ENCODE data around the gene SYNDIG1. TPM values are rescaled to one million over a fixed set of nuclear protein-coding genes. Genes with fewer than 3 reads are reported as not detected.

Gene SYNDIG1
- total RNA-seq, 1 experiment from 2014 or later = not detected

DNA sequence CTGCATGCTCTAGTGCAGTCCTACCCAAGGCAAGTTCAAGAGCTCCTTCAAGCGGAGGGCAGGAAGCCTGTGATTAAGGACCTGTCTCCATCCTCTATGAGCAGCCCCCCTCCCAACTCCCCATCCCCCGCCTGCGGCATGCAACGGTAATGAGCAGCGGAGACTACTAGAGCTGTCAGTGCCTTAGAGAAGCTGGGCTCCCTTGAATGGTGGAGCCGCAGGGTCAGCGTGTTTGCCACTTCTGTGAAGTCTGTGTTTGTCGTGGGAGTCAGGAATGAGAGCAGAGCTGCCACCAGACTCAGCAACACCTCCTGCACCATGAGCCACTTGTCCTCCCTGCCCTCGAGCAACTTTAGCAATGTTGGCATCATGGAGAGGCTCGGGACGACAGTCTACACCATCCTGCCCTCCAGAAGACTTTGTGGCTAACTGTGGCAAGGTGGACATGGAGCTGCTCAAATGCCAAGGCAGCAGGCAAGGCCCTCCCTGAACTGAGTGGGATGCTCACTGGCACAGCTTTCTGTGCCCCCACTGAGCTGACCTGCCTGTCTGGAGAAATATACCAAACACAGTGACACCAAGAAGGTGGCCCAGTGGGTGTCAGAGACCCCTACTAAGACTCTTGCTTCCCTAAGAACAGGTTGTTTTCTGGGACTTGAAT lies 23.8 kb upstream of the SYNDIG1 start:
- no peak for DNase-seq (ENCODE audit: extremely low read depth, low read depth)

DNA sequence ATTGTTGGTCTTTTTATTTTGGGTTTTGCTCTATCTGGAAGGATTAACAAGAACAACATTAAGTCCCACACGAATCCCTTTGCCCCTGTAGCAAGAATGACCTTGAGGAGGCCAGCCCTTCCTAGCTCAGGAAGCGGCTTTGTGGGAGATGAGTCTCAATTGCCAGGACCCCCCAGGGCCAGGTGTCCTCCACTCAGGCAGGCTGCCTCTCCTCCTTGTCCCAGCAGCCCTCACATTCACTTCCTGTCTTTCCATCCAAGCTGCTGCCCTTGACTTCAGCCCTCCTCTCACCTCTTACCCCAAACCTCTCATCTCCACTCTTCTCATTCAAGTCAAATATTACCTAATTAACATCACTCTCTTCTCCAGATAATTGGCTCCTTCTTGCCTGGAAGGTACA lies 22.6 kb upstream of the SYNDIG1 start:
- no peak for DNase-seq (ENCODE audit: extremely low read depth, low read depth)

DNA sequence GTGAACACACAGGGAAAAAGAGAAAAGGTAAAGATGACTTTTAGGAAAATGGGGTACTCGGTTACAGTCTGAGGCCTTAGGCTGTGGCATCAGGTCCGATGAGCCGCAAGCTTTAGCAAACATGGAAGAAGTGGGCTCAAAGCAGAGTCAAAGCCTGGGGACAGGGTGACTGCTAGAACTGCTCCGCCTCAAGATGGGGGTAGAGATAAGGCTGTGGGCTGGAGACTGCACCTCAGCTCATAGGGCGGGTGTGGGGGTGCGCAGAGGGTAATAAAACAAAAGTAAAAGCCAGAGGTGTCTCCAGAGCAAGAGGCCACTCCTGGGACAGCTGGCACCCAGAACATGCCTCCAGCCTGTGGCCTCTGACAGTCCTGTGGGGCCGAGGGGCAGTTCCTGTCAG lies 21.3 kb upstream of the SYNDIG1 start:
- no peak for DNase-seq (ENCODE audit: extremely low read depth, low read depth)

DNA sequence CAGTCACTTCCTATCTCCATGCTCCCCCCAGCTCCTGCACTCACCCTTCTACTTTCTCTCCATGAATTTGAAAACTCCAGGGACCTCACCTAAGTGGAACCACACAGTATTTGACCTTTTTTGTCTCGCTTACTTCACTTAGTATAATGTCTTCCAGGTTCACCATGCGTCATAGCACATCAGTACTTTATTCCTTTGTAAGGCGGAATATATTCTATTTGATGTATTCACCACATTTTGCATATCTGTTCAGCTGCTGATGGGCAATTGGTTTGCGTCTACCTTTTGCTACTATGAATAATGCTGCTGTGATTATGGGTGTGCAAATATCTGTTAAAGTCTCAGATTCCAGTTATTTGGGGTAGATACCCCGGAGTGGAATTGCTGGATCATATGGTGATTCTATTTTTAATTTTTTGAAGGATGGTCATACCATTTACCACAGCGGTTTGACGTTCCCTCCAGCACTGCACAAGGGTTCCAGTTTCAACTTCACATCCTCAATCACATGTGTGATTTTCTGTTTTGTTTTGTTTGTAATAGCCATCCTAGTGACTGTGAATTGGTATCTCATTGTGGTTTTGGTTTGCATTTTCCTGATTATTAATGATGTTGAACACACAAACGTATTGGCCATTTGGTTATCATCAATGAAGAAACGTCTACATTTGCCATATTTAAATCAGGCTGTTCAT lies 20.3 kb upstream of the SYNDIG1 start:
- no peak for DNase-seq (ENCODE audit: extremely low read depth, low read depth)

DNA sequence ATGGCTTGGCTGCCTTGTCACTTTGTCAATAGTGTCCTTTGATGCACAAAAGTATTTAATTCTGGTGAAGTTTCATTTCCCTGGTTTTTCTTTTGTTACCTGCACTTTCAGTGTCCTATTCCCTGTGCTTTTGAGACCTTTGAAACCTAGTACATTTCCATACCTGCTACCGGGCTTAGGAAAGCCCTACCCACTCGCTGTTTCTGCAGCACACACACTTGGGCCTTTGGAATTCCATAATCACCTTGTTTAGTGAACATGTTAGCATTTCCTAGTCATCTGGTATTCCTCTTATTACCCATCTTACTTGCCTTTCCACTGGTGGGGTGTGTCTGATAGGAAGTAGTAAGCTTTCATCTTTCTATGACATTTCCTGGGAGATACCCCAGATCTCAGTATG lies 19.3 kb upstream of the SYNDIG1 start:
- no peak for DNase-seq (ENCODE audit: extremely low read depth, low read depth)

DNA sequence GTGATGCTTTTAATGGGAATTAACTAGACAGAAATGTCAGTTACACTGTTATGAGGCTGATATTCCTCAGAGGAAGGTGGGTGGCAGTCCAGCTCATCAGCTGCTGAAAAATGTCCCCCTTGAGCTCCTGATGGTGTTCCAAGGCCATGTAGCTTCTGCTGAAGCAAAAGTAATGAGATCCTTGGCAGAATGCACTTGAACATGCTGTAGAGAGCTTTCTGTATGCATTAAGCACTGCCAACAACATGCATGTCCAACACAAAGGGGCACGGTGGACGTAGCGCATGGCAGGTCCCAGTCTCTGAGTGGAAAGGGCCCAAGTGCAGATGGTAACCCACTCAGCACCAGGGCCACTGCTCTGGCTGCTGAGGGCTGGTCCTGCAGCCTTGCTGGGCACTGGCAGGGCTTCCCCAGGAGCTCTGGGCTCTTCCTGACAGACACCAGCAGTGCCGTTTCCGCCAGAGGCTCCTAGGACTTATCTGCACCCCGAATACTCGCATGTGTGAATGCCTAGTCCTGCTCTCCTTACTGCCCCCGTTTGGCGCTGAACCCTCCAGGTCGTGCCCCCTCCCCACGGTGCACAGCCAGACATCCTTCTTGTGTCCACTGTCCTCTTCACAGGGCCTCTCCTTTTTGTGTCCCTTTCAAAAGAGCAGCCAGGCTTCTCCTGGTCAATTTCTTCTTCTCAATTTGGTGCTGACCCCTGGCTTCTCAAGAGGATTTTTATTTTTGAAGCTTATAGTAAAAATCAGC lies 18.6 kb upstream of the SYNDIG1 start:
- DNase-seq (ENCODE audit: extremely low read depth, low read depth) = no peak

DNA sequence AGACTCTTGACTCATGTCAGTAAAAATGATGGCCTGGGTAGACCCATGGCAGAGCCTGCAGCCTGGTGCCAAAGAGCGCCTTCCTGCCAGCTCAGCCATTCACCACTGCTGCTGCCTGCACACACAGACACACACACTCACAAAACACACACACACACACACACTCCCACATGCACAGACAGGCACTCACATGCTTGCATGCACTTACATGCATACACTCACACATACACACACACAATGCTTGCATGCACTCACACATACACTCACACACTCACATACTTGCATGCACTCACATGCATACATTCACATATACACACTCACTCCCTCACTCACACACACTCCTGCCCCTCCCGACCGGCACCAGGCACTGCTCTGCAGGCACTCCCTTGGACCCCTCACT lies 18.0 kb upstream of the SYNDIG1 start:
- no peak for DNase-seq (ENCODE audit: extremely low read depth, low read depth)

DNA sequence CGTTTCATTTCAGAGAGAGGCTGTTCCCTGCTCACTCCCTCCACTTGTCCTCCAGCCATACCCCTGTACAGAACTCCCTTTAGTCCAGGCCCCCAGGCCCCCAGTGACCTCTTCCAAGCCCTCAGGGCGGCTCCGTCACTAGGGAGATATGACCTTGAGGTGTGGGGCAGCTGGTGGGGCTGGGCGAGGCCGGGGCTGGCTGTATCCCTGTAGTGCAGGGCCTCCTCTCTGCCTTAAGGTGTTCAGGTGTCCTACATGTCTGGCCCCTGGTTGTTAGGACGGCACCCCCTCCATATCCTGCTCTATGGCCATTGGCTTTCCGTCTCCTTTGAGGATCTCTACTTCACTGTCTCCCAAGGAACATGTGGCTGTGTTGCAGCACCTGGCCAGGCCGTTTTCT lies 17.4 kb upstream of the SYNDIG1 start:
- DNase-seq (ENCODE audit: extremely low read depth, low read depth) = no peak

DNA sequence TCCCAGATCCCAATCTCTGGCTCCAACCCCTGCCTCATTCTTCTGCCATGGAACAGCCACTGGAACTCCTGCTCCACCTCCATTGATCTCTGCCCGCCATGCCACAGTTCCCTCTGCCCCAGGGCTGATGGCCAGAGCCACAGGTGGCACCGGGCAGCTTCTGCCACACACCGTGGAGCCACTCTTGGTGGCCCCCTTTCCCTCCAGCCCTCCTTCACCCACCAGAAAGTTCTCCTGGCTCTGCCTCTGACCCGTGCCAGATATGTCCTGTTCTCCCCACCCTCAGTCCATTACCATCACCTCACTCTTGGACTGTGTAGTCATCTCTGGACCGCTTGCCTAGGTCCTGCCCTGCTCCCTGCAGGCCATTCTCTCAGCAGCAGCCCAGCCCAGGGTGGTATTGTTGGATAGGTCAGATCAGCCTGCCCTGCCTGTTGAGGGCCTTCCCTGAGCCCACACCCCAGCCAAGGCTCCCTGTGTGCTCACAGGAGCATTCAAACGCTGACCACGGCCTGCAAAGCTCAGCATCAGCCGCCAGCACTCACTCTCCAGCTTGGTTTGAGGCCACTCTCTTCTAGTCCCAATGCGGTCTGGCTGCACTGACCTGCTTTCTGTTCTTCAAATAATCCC lies 16.8 kb upstream of the SYNDIG1 start:
- DNase-seq (ENCODE audit: extremely low read depth, low read depth) = no peak

DNA sequence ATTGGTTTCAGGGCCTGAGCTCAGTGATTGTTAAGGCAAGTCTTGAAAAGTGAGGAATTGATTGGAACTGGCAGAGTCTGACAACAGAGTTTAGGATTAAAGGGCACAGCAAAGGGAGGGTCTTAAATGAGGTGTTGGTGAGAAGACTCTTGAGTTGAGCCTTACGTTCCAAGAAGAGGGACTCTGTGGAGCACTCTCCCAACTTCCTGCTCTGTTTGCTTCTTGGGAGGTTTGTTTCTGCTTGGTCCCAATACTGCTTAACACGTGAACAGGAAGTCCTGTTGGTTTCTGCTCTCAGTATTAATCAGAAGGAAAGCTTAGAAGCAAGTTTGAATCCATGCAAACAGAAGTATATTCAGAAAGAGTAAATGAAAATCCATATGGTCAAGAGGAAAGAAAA lies 15.6 kb upstream of the SYNDIG1 start:
- DNase-seq (ENCODE audit: extremely low read depth, low read depth) = no peak

DNA sequence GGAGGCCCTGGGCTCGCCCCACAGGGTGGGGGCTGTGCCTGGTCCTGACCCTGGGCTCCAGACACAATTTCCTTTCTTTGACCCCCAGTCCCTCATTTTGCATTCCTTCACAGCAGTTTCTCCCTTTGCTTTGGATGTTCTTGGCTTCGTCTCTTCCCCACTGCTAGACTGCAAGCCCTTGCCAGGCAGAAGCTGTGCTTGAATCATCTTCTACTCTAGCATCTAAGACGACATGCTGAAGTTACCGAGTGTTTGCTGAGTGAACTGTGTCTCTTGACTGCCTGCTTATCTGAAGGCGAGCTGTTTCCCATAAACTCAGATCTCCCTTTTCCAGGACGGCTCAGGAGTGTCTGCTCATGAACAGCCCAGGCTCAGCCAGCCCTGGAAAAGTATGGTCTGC lies 14.3 kb upstream of the SYNDIG1 start:
- no peak for DNase-seq (ENCODE audit: extremely low read depth, low read depth)

DNA sequence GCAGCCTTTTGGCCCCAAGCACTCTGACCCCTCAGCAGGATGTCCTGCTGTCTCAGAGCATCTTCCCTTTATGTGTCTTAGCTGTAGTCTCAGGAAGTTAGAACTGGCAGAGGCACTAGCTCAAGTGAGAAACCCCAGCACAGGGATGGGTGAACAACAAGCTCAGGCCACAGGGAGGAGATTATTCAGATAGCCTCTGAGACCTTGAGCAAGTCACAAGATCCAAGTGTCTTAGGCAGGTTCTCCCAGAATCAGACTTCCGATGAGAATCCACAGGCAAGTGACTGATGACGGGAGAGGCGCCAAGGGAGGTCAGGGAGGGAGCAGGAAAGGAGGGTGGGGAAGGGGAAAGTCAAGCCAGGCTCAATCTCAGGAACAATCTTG lies 13.0 kb upstream of the SYNDIG1 start:
- DNase-seq (ENCODE audit: extremely low read depth, low read depth) = no peak

DNA sequence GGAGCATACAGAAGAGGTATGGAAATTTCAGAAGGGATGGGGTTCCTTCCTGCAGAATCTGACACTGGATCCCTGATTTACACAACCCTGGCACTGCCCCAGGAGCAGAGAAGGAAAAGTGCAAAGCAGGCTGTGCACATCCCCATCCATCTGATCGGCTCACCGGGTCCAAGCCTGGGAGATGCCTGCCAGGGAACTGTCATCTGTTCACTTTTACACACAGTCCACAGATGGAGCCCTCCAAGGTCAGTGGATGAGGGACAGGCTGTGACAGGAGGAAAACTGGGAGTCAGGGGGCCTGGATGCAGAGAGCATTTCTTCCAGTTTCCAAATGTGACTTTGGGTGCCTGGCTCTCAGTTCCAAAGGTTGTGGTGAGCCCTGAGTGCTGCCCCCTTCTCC lies 11.0 kb upstream of the SYNDIG1 start:
- no peak for DNase-seq (ENCODE audit: extremely low read depth, low read depth)

DNA sequence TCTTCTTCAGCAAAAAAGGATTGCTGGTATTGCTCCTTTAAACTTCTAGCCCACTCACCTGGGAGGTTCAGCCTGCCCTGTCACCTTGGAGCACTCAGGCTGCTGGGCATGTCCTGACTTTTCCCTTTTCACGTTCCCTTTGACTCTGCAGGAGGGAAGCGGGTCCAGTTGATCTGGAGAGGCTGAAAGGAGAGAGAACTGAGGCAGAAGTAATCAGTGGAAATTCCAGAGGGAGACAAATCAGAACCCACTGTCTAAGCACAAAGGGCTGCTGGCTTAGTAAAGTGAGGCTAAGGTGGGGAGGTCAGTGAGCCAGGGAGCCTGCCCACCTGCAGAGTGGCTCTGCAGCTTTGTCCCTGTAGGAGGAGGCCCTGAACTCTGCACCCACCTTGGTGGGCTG lies 9.7 kb upstream of the SYNDIG1 start:
- DNase-seq (ENCODE audit: extremely low read depth, low read depth) = no peak

DNA sequence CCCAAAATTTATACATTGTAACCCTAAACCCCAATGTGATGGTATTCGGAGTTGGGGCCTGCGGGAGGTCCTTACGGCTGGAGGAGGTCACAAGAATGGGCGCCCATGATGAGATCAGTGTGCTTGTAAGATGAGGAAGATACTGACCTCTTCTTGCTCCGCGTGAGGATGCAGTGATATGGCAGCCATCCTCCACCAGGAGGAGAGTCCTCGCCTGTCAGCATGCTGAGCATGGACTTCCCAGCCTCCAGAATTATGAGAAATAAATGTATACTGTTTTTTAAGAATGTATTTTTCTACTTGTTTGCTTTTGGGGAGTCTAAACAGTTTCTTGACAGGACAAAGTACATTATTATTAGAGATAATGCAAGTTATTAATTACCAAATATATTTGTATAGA lies 8.7 kb upstream of the SYNDIG1 start:
- no peak for DNase-seq (ENCODE audit: extremely low read depth, low read depth)

DNA sequence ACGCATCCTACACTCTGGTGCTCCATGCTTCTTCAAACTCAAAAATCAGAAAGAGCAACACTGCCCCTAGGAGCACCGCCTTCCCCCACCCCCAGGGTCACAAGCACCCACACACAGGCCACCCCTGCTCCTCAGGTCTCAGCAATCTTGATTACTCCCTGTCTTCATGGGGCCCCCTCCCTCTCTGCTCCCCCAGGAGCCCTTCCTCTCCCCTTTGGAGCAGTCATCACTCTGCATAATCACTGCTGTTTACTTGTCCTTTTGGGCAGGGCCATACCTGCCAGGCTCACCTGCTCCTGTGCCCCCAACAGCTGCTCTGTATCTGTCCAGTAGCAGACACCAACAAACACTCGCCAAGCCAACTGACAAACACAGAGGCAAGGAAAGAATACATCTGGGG lies 7.6 kb upstream of the SYNDIG1 start:
- DNase-seq (ENCODE audit: extremely low read depth, low read depth) = no peak

DNA sequence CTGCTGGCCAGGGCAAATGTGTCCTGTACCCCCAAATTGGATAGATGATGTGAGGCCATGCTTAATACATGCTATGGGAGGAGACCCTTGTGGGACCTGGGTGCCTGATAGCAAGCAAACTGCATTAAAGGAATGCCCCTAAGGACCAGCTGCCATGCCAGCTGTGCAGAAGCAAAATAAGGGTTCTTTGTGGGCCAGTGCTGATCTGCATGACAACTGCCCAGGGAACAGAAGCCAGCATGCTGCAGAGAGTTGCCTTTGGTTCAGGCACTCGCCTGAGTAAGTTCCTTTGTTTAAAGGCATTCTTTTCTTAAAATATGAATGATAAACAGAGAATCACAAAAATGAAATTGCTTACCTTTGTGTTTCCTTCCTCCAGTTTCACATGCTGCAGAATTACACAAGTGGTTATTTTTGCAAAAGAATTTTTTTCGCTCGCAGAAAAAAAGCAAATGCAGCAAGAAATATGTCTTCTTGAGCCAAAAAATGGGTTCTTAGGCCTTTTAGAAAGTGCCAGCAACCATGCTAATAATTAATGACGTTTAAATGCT lies 6.9 kb upstream of the SYNDIG1 start:
- no peak for DNase-seq (ENCODE audit: extremely low read depth, low read depth)

DNA sequence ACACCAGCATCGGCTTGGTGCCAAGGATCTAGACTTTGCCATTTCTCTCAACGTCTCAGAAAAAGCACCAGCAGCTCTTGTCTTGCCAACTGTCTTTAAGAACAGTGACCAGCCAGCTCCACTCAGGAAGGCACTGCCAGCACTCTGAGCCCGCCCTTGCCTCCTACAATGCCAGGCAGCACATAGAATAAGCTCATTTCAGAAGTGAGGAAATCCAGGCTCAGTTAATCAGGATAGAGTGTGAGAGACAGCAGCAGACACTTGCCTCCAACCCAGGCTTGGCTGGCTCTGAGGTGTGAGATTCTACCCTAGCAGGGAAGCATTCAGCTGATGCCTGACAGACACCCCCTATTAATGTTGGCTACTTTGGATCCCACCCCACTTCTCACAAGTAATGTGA lies 4.3 kb upstream of the SYNDIG1 start:
- no peak for DNase-seq (ENCODE audit: extremely low read depth, low read depth)

DNA sequence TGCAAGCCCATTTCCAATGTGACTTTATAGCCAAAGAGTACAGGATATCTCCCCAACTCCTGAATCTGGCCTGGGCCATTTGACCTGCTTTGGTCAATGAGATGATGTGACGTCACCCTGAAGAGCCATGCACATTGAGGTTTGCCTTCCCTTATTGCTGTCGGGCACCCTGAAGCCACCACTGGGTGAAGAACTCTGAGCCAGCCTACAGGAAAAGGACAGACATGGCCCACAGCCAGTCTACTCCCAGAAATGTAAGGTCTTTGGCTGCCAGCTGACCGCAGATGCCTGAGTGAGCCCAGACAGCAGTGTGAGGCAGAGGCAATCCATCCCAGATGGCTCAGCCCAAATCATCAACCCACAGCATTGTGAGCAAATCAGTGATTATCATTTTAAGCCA lies 3.7 kb upstream of the SYNDIG1 start:
- DNase-seq (ENCODE audit: extremely low read depth, low read depth) = no peak

DNA sequence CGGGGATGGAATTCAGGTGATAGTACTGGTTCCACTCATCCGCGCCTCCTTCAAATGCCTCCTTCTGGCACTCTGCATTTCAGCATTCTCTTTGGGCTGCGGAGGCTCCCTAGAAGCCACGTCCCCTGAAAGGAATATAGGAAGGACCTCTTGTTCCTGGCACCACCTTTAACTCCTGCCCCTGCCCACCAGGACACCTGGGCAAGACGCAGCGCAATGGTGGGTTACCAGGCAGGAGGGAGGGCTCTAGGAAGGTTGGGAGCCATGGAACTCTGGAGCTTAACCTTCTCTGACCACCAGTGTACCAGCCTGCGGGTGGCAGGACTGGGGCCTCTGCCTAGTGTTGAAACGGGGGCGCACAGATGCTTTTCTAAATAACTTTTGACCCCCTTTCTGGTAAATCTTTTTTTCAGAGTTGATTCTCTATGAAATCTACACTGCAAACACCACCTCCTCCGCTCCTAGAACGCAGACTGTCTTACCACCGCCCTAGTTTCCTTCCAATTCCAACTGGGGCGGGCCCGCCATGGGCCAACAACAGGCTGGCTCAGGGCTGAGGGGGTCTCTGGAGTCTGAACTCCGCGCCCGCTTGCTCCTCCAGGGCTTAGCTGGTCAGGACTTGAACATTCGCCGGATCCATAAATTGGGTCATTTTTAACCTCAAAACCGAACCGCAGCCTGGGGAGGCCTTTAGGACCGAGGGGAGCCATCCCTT lies 871 bp upstream of the SYNDIG1 start:
- no peak for DNase-seq (ENCODE audit: extremely low read depth, low read depth)
